ENCODE results near the gene ITLN2. TPM values are rescaled to one million over a fixed set of nuclear protein-coding genes. Genes with fewer than 3 reads are reported as not detected.

Gene ITLN2
- total and polyA plus RNA-seq, 2 of the 8 experiments (the other 6 are each of a cell fraction or from before 2014, with no cell fraction given), result 4.7 to 6.3 TPM

DNA sequence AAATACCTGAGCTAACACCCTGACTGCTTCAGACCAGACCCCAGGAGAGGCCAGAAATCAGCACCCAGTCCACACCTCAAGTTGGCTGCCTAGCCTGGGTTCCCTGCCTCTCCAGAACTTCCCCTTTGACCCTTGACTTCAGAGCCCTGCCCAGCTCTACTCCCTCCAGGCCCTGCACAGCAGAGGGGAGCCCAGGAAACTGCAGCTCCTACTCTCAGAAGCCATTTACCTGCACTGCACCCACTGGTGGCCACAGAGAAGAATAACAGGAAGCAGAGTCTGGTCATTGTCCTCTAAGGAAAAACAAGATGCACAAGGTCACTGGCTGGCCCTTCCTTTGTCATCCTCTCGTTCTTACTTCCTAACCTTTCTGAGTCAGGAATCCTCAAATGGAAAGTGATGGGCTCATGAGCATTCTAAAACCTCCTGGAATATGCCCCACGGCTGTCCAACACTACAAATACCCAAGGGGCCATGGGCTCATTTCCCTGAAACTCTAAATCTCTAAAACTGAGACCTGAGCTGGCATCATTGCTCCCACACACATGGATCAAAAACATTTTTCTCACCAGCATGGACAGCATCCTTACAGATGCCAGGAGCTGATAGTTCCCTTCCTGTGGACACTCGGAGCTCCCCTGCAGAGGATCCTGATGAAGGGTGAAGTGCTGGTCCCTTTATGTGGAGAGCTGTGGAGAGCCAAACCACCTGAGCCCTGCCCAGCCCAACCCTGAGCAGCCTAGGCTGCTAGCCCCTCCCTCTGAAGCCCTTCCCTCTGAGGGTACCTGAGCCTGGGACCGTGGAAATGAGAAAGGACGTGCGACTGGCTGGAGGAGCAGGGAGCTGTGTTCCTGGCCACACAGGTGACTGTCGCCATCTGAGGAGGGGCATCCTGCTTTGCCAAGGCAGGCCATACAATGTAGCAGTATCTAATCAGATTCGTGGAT, at the start of gene ITLN2 (continued):
- no peak for TF ChIP-seq HDAC6 (IDR thresholded peaks at IDR 0.05; ENCODE audit: low read depth, low read length)

All from H1 (cell line).